Stomach smooth muscle (tissue), 2 donors: Measurements from ENCODE around the gene ZBP1.

Experiments
- H3K27ac ChIP-seq: one replicate; pipeline ENCODE4 v1.7.0; 2013; ENCODE audit warnings: mild to moderate bottlenecking, low read length, inconsistent platforms
- H3K27me3 ChIP-seq, 2 donors: one replicate each; pipeline ENCODE4 v1.7.0; 2013; ENCODE audit warnings: low read length in 2 of 2; ENCODE audit not compliant: insufficient read depth in 2 of 2, control insufficient read depth in 1 of 2
- H3K36me3 ChIP-seq, 2 donors: one replicate each; pipeline ENCODE4 v1.7.0; 2013; ENCODE audit warnings: low read length in 2 of 2; ENCODE audit not compliant: control insufficient read depth in 2 of 2, insufficient read depth in 2 of 2
- H3K4me1 ChIP-seq: one replicate; pipeline ENCODE4 v1.7.0; 2013; ENCODE audit warnings: low read length; ENCODE audit not compliant: control insufficient read depth, insufficient read depth
- H3K4me3 ChIP-seq, 2 donors: one replicate each; pipeline ENCODE4 v1.7.0; 2013; ENCODE audit warnings: low read length in 2 of 2
- H3K9ac ChIP-seq, 2 donors: one replicate each; pipeline ENCODE4 v1.7.0; 2013; ENCODE audit warnings: low read length in 2 of 2, mild to moderate bottlenecking in 1 of 2
- H3K9me3 ChIP-seq, 2 donors: one replicate each; pipeline ENCODE4 v1.7.0; 2013; ENCODE audit warnings: low read length in 2 of 2; ENCODE audit not compliant: control insufficient read depth in 2 of 2
- donor health status: healthy.
- donor health status: Pancreatic carcinoma.

Gene ZBP1

DNA sequence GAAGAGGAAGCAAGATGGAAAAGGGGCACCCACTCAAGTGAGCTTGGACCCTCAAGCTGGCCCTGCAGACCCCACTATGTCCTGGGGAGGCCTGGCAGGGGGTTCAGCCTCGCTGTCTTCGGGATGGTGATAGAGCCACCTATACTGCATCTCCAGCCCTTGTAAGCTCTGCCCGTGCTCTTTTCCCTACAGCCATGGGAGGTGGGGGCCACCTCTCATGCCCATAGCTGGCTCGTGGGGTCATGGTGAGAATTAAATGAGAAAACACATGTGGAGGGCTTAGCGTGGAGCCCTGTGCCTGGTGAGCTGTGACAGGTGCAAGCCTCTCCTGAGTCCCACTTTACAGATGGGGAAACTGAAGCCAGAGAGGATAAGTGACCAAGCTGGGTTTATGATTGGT, 31.6 kb downstream of the ZBP1 start:
- Histone ChIP-seq H3K27ac (no peak overlapping the region), H3K9ac (no peak overlapping the region), H3K9me3 (peaks cover 2 to 6% of the 10 kb centered on the region in 2 donors)

DNA sequence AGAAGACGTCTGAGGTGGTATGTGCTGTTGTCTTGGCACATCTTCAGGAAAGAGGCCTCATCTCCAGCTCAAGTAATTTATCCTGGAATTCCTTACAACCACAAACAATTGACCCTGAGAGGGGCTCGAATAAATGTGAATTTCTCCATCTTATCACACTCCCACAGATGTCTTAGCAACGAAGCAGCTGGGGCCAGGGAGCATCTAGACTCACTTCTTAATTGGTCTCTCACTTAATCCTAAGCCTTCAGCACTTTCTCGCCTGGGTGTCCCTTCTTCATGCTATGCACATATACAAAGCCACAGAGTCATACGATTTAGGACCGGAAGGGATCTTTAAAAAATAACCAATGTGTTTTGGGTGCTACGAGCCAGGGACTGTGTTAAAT, 32.2 kb downstream of the ZBP1 start:
- Histone ChIP-seq H3K27ac (no peak overlapping the region), H3K27me3 (no peaks in the 10 kb centered on the region), H3K9me3 (peaks cover 2 to 6% of the 10 kb centered on the region in 2 donors), H3K9ac (no peak overlapping the region), H3K36me3 (no peaks in the 10 kb centered on the region), H3K4me1 (peaks cover 34% of the 10 kb centered on the region), H3K4me3 (no peak overlapping the region)

More for the DNA sequence above, 31.6 kb downstream of the ZBP1 start:
- Histone ChIP-seq H3K4me1 (peaks cover 32% of the 10 kb centered on the region), H3K36me3 (no peaks in the 10 kb centered on the region), H3K4me3 (no peak overlapping the region), H3K27me3 (no peaks in the 10 kb centered on the region)

GRCh38 chr20:57587278-57587988, 32.8 kb downstream of the ZBP1 start:
- no peak overlapping the region for H3K9ac ChIP-seq
- peaks cover 40% of the 10 kb centered on the region for H3K4me1 ChIP-seq
- H3K27me3 ChIP-seq = no peaks in the 10 kb centered on the region

DNA sequence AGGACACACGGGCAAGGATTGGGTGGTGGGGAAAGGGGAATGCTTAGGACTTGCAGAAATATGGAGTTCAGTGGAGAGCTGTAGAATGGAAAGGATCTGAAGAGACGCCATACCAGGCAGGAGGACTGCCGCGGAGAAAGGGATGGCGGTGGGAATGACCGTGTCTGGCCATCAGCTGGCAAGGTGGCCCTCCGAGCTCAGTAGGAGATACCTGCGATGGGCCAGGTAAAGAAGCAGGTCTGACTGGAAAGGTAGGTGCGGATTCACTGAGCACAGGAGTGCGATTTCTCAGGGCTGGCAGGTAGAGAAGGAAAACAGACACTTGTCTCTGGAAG, 33.3 kb downstream of the ZBP1 start:
- H3K27ac ChIP-seq = no peak overlapping the region
- H3K4me1 ChIP-seq = peaks cover 44% of the 10 kb centered on the region
- H3K27me3 ChIP-seq = no peaks in the 10 kb centered on the region
- H3K9me3 ChIP-seq = peaks cover 2 to 6% of the 10 kb centered on the region in 2 donors
- no peaks in the 10 kb centered on the region for H3K36me3 ChIP-seq
- H3K4me3 ChIP-seq = no peak overlapping the region
- no peak overlapping the region for H3K9ac ChIP-seq

More at GRCh38 chr20:57587278-57587988, 32.8 kb downstream of the ZBP1 start:
- Histone ChIP-seq H3K36me3 (no peaks in the 10 kb centered on the region), H3K9me3 (peaks cover 2 to 6% of the 10 kb centered on the region in 2 donors), H3K4me3 (no peak overlapping the region), H3K27ac (no peak overlapping the region)

DNA sequence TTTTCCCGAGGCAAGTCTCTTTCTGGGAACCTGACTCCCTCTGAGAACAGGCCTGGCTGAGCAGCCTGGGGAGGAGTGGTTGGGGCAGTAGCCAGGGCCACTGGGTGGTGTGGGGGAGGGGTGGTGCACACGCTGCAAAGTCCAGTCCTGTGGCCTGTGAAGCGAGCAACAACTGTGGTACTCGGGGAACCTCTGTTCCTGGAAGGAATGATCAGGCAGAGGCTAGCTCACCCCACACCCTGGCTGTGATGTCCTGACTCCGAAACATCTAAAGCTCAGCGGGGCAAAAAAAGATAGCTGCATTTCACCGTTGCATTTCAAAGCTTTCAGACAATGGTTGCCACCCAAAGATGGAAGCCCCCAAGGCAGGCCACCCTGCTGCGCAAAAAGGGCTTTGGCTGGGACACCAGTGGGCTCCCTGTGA, 33.8 kb downstream of the ZBP1 start:
- no peak overlapping the region for H3K4me3 ChIP-seq
- H3K4me1 ChIP-seq = peaks cover 50% of the 10 kb centered on the region
- peaks cover 2 to 6% of the 10 kb centered on the region in 2 donors for H3K9me3 ChIP-seq
- no peak overlapping the region for H3K27ac ChIP-seq
- no peaks in the 10 kb centered on the region for H3K36me3 ChIP-seq
- no peak overlapping the region for H3K9ac ChIP-seq
- H3K27me3 ChIP-seq = no peaks in the 10 kb centered on the region

DNA sequence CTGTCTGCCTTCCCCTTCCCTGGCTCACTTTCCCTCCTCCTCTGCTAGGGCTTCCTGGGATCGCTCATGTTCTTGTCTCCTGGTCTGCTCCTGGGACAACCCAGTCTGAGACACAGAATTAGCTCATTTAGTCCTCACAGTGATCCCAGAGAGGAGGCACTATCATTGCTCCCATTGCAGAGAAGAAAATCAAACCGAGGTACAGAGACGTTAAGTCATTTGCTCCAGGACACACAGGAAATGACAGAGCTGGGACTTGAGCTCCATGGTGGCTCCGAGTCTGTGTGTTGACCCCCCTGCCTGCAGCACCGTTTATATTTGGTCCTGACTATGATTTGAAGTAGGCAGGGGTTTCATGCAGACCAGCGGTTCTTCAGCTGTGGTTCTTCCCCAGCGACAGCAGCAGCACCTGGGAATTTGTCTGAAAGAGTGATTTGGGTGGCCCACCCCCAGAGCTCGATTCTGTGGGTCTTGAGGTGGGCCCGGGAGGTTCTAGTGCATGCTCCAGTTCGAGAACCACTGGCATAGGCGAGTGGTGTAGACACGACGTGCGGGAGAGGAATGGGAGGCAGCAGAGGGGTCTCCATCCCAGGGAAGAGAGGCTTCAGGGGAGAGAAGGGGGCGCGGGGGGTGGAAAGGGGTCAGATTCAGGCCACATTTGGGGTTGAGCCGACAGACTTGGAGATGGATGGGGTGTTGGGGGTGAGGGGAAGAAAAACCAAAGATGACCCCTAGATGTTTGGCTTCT, 34.6 kb downstream of the ZBP1 start:
- Histone ChIP-seq H3K27me3 (no peaks in the 10 kb centered on the region), H3K9me3 (peaks cover 2 to 6% of the 10 kb centered on the region in 2 donors), H3K4me1 (peaks cover 57% of the 10 kb centered on the region), H3K9ac (peak overlapping the region in 1 of 2 donors; percentile 21), H3K4me3 (peak overlapping the region in 1 of 2 donors; percentile 8), H3K36me3 (no peaks in the 10 kb centered on the region), H3K27ac (peak overlapping the region; percentile 37)

DNA sequence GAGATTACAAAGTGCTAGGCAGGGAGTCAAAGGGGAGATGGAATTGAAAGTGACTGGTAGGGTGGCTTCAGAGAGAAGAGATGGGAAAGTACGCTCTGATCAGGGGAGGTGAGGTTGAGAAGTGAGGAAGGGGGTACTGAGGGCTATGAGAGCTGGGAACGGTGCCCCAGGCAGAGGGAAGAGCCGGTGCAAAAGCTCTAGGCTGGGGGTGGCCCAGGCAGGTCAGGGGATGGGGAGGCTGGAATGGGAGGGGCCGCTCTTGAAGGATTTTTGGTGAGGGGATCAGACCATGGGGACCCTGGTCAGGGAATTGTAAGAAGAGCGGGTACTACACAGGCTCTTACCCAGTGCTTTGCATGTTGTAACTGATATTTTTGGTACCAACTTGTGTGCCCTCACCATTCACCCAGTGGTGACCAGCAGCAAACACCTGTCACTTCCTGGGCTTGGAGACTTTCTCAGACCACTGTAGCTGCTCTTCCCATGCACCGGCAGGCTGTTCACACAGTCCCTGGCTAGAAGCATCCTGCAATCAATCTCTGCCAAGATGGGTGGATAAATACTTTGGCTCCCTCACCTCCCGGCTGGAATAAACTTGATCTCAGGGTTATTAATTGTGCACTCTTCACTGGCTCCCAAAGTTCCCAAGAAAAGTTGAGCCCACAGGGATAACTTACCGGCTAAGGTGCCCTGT, 35.3 kb downstream of the ZBP1 start:
- H3K36me3 ChIP-seq = no peaks in the 10 kb centered on the region
- H3K4me3 ChIP-seq = peak overlapping the region in 1 of 2 donors; percentile 8
- peak overlapping the region; percentile 99 for H3K27ac ChIP-seq
- H3K9ac ChIP-seq = peak overlapping the region in 1 of 2 donors; percentile 21
- peaks cover 2 to 6% of the 10 kb centered on the region in 2 donors for H3K9me3 ChIP-seq
- no peaks in the 10 kb centered on the region for H3K27me3 ChIP-seq
- H3K4me1 ChIP-seq = peaks cover 64% of the 10 kb centered on the region

GRCh38 chr20:57583289-57584257, 36.7 kb downstream of the ZBP1 start:
- Histone ChIP-seq H3K27ac (peak overlapping the region; percentile 99), H3K4me3 (peak overlapping the region; percentile 8 to 58), H3K27me3 (no peaks in the 10 kb centered on the region), H3K36me3 (no peaks in the 10 kb centered on the region), H3K4me1 (peaks cover 72% of the 10 kb centered on the region), H3K9ac (peak overlapping the region; percentile 67 to 76), H3K9me3 (peaks cover 2 to 6% of the 10 kb centered on the region in 2 donors)

- Histone ChIP-seq H3K4me3 (peak overlapping the region; percentile 8 to 58), H3K27me3 (no peaks in the 10 kb centered on the region), H3K9me3 (peaks cover 0 to 5% of the 10 kb centered on the region in 2 donors), H3K36me3 (no peaks in the 10 kb centered on the region), H3K9ac (peak overlapping the region; percentile 67 to 76), H3K27ac (peak overlapping the region; percentile 99), H3K4me1 (peaks cover 72% of the 10 kb centered on the region)
These were observed 37.6 kb downstream of the ZBP1 start for GRCh38 chr20:57582432-57583288.
